ENCODE data around the gene CHRNA1. TPM values are rescaled to one million over a fixed set of nuclear protein-coding genes. Genes with fewer than 3 reads are reported as not detected.

CHRNA1 gene
- total and polyA plus RNA-seq, 9 of the 15 experiments (the other 6 are each of a cell fraction or from before 2014, with no cell fraction given): not detected

GRCh38 chr2:174704642-174705041 is 59.6 kb downstream of the CHRNA1 start (continued):
- TF ChIP-seq NFE2 (IDR thresholded peaks at IDR 0.05; ENCODE audit: low read depth) (no peak), SREBF2 (CRISPR knock-in tag; IDR thresholded peaks at IDR 0.05) (no peak), ARID3B (CRISPR knock-in tag; IDR thresholded peaks at IDR 0.05; ENCODE audit: borderline replicate concordance) (no peak), TRIM28 (IDR thresholded peaks at IDR 0.05) (no peak), BRD9 (IDR thresholded peaks at IDR 0.05; ENCODE audit: low read depth, partially characterized antibody) (no peak), MTA1 (IDR thresholded peaks at IDR 0.05; ENCODE audit: borderline replicate concordance) (no peak), STAT5A (IDR thresholded peaks at IDR 0.05; ENCODE audit: borderline replicate concordance, low read length) (no peak)

- ChIA-PET CTCF (ENCODE audit: low intra/inter-chr PET ratio) (interaction anchor here (0.7 kb wide), 1 partner anchor 97 kb away, joined by 5 read pairs; no protein-coding TSS in a partner anchor), POLR2A (no interaction called here)
- Histone ChIP-seq H3K4me3 (no peak overlapping the region), H3K79me2 (ENCODE audit: control insufficient read depth, insufficient read depth, low read length) (no peaks in the 10 kb centered on the region), H3K36me3 (ENCODE audit: control insufficient read depth, insufficient read depth, low read length) (no peaks in the 10 kb centered on the region), H3K4me1 (replicated peaks in 1 of 2; ENCODE audit: control insufficient read depth in 2 of 2, insufficient read depth in 2 of 2, low read length in 2 of 2) (no peaks in the 10 kb centered on the region), H4K20me1 (replicated peaks; ENCODE audit: control insufficient read depth, insufficient read depth, low read length) (no peaks in the 10 kb centered on the region), H2AFZ (ENCODE audit: low read depth, low read length) (no peak overlapping the region), H3K27me3 (ENCODE audit: control insufficient read depth in 2 of 2, insufficient read depth in 2 of 2, low read length in 2 of 2) (peaks cover 17% of the 10 kb centered on the region in 2 experiments; a peak in 3 of 5 replicates), H3K27ac (ENCODE audit: extremely low read depth, low read depth, low read length) (no peak overlapping the region), H3K4me2 (ENCODE audit: insufficient read depth, low read length) (no peak overlapping the region), H3K9me1 (ENCODE audit: control insufficient read depth, insufficient read depth, low read length) (no peaks in the 10 kb centered on the region), H3K9me3 (replicated peaks; ENCODE audit: control insufficient read depth, insufficient read depth, low read depth, low read length) (no peaks in the 10 kb centered on the region), H3K9ac (ENCODE audit: insufficient read depth in 1 of 2, low read depth in 2 of 2, low read length in 2 of 2) (no peak overlapping the region)
- in situ Hi-C loops (cut with MboI) (no loop called here), intact Hi-C loops (cut with micrococcal nuclease) (no loop called here)
- 0% methylated on average over 3 of the region's 3 CpGs for WGBS (ENCODE audit: insufficient coverage, low coverage, missing lambda C conversion rate)
- FAIRE-seq (no peak), DNase-seq (ENCODE audit: extremely low read depth in 1 of 4, low spot score in 3 of 4) (no peak), ATAC-seq (no peak)
- TF ChIP-seq CEBPG (CRISPR knock-in tag; IDR thresholded peaks at IDR 0.05) (no peak), CEBPG (tag; conservative IDR thresholded peaks at IDR 0.05 in 1 of 2, IDR thresholded peaks at IDR 0.05 in 1 of 2) (peak; percentile 70 to 86), ZNF778 (CRISPR knock-in tag; IDR thresholded peaks at IDR 0.05) (no peak), CEBPB (tag; IDR thresholded peaks at IDR 0.05) (peak; percentile 67)
- TF ChIP-seq, protein P1, sequence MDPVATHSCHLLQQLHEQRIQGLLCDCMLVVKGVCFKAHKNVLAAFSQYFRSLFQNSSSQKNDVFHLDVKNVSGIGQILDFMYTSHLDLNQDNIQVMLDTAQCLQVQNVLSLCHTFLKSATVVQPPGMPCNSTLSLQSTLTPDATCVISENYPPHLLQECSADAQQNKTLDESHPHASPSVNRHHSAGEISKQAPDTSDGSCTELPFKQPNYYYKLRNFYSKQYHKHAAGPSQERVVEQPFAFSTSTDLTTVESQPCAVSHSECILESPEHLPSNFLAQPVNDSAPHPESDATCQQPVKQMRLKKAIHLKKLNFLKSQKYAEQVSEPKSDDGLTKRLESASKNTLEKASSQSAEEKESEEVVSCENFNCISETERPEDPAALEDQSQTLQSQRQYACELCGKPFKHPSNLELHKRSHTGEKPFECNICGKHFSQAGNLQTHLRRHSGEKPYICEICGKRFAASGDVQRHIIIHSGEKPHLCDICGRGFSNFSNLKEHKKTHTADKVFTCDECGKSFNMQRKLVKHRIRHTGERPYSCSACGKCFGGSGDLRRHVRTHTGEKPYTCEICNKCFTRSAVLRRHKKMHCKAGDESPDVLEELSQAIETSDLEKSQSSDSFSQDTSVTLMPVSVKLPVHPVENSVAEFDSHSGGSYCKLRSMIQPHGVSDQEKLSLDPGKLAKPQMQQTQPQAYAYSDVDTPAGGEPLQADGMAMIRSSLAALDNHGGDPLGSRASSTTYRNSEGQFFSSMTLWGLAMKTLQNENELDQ (CRISPR knock-in tag; IDR thresholded peaks at IDR 0.05; ENCODE audit: borderline replicate concordance): no peak
- no TSS peak for BruUV-seq (replicated peaks)
Observed at GRCh38 chr2:174704061-174704460, 60.2 kb downstream of the CHRNA1 start.

Measured in K562 (cell line).